ENCODE data around the gene ACSF3. TPM values are rescaled to one million over a fixed set of nuclear protein-coding genes. Genes with fewer than 3 reads are reported as not detected.

Gene ACSF3
- total and polyA plus RNA-seq, 2 donors (not counting 1 experiment from before 2014, with no cell fraction given), result 45.2 to 113 TPM

GRCh38 chr16:89139907-89140361, 46.3 kb downstream of the ACSF3 start:
- ChIA-PET POLR2A (interaction anchor here (0.6 kb wide), 1 partner anchor 138 kb away, joined by 3 read pairs; no protein-coding TSS in a partner anchor), CTCF (no interaction called here)
- Histone ChIP-seq H2AFZ (ENCODE audit: insufficient read depth, low read depth, low read length, poor library complexity, severe bottlenecking) (no peak overlapping the region), H4K20me1 (ENCODE audit: control insufficient read depth, insufficient read depth, low read length, poor library complexity, severe bottlenecking) (peaks cover 45% of the 10 kb centered on the region), H3K9me3 (ENCODE audit: control extremely low read depth in 1 of 3, control insufficient read depth in 2 of 3, insufficient read depth in 1 of 3, low read length in 2 of 3) (no peaks in the 10 kb centered on the region), H3K4me3 (ENCODE audit: control extremely low read depth in 1 of 5, extremely low read depth in 1 of 5, insufficient read depth in 1 of 5, low read depth in 2 of 5, low read length in 4 of 5) (no peak overlapping the region), H3K27me3 (replicated peaks in 1 of 4; ENCODE audit: control extremely low read depth in 1 of 4, control insufficient read depth in 3 of 4, insufficient read depth in 4 of 4, low read length in 3 of 4) (no peaks in the 10 kb centered on the region), H3K4me1 (ENCODE audit: control insufficient read depth in 2 of 2, insufficient read depth in 2 of 2, low read length in 2 of 2) (no peaks in the 10 kb centered on the region), H3K4me2 (replicated peaks; ENCODE audit: low read depth, low read length, poor library complexity, severe bottlenecking) (no peak overlapping the region), H3K79me2 (ENCODE audit: control insufficient read depth, insufficient read depth, low read length) (peaks cover 14% of the 10 kb centered on the region), H3K27ac (ENCODE audit: low read length in 2 of 2) (no peak overlapping the region), H3K36me3 (replicated peaks in 1 of 2; ENCODE audit: control extremely low read depth in 1 of 2, control insufficient read depth in 1 of 2, extremely low read depth in 1 of 2, insufficient read depth in 2 of 2, low read length in 1 of 2) (peaks cover 0 to 50% of the 10 kb centered on the region in 2 experiments), H3K9ac (ENCODE audit: low read length) (no peak overlapping the region)
- Mint-ChIP-seq H3K4me3 (no peak overlapping the region), H3K27me3 (no peaks in the 10 kb centered on the region), H3K4me1 (no peaks in the 10 kb centered on the region), H3K9me3 (ENCODE audit: insufficient read depth) (no peaks in the 10 kb centered on the region), H3K27ac (no peak overlapping the region)
- TF ChIP-seq CTCF (IDR thresholded peaks at IDR 0.05) (no peak), EZH2 (IDR thresholded peaks at IDR 0.05; ENCODE audit: borderline replicate concordance, insufficient read depth, low read depth, low read length, poor library complexity, severe bottlenecking) (no peak)
- intact Hi-C loops (cut with micrococcal nuclease), result no loop called here
- ATAC-seq (ENCODE audit: low read depth), result no peak
- DNase-seq, result no peak
- 100% methylated on average over 12 of the region's 12 CpGs for WGBS (ENCODE audit: insufficient coverage)

- peaks cover 40% of the 10 kb centered on the region for H4K20me1 ChIP-seq (ENCODE audit: control insufficient read depth, insufficient read depth, low read length, poor library complexity, severe bottlenecking)
- Mint-ChIP-seq H3K27me3 (no peaks in the 10 kb centered on the region), H3K4me1 (no peaks in the 10 kb centered on the region), H3K4me3 (no peak overlapping the region), H3K9me3 (ENCODE audit: insufficient read depth) (no peaks in the 10 kb centered on the region), H3K27ac (no peak overlapping the region)
- 96% methylated on average over 11 of the region's 13 CpGs for WGBS (ENCODE audit: insufficient coverage)
- H3K27ac ChIP-seq (ENCODE audit: low read length in 2 of 2), result no peak overlapping the region
- H3K27me3 ChIP-seq (replicated peaks in 1 of 4; ENCODE audit: control extremely low read depth in 1 of 4, control insufficient read depth in 3 of 4, insufficient read depth in 4 of 4, low read length in 3 of 4), result no peaks in the 10 kb centered on the region
- TF ChIP-seq EZH2 (IDR thresholded peaks at IDR 0.05; ENCODE audit: borderline replicate concordance, insufficient read depth, low read depth, low read length, poor library complexity, severe bottlenecking) (no peak), CTCF (IDR thresholded peaks at IDR 0.05) (no peak)
- intact Hi-C loops (cut with micrococcal nuclease), result no loop called here
- CTCF ChIA-PET, result no interaction called here
- ATAC-seq (ENCODE audit: low read depth) (no peak), DNase-seq (no peak)
- H3K9ac ChIP-seq (ENCODE audit: low read length), result no peak overlapping the region
- H3K36me3 ChIP-seq (replicated peaks in 1 of 2; ENCODE audit: control extremely low read depth in 1 of 2, control insufficient read depth in 1 of 2, extremely low read depth in 1 of 2, insufficient read depth in 2 of 2, low read length in 1 of 2), result peaks cover 0 to 51% of the 10 kb centered on the region in 2 experiments
- peaks cover 9% of the 10 kb centered on the region for H3K79me2 ChIP-seq (ENCODE audit: control insufficient read depth, insufficient read depth, low read length)
- no peak overlapping the region for H2AFZ ChIP-seq (ENCODE audit: insufficient read depth, low read depth, low read length, poor library complexity, severe bottlenecking)
- H3K4me1 ChIP-seq (ENCODE audit: control insufficient read depth in 2 of 2, insufficient read depth in 2 of 2, low read length in 2 of 2), result no peaks in the 10 kb centered on the region
- H3K4me3 ChIP-seq (ENCODE audit: control extremely low read depth in 1 of 5, extremely low read depth in 1 of 5, insufficient read depth in 1 of 5, low read depth in 2 of 5, low read length in 4 of 5), result no peak overlapping the region
- no peaks in the 10 kb centered on the region for H3K9me3 ChIP-seq (ENCODE audit: control extremely low read depth in 1 of 3, control insufficient read depth in 2 of 3, insufficient read depth in 1 of 3, low read length in 2 of 3)
- H3K4me2 ChIP-seq (replicated peaks; ENCODE audit: low read depth, low read length, poor library complexity, severe bottlenecking), result no peak overlapping the region
- POLR2A ChIA-PET, result interaction anchor here (0.6 kb wide), 1 partner anchor 138 kb away, joined by 3 read pairs; no protein-coding TSS in a partner anchor
Measured at GRCh38 chr16:89140401-89140800, 46.7 kb downstream of the ACSF3 start.

Measured in B cell (primary cell).